ENCODE data around the gene ENPP6. TPM values are rescaled to one million over a fixed set of nuclear protein-coding genes. Genes with fewer than 3 reads are reported as not detected.

The ENPP6 gene
- total RNA-seq, 2 experiments from 2014 or later: not detected

DNA sequence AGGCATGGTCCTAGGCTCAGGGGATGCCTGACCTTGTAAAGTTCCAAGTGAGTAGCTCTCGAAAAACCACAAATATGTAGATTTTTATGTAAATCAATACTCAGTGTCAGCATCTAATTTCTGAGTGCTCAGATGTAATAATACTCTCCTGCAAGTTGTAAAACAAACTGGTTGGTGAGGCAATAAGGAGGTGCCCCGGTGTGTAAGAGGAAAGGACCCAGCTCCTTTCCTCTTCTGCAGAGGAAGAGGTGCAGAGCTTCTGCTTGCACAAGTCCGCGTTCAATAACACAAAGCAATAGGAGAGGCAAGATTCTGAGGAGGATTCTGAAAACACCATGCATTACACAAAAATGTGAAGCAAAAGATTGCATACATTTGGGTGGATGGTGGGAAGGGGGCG lies 43.6 kb upstream of the ENPP6 start:
- ATAC-seq (ENCODE audit: poor library complexity): no peak
- CTCF ChIA-PET: interaction anchor here (0.6 to 0.9 kb wide), 2 partner anchors 283 to 474 kb away, joined by 3 to 5 read pairs; no protein-coding TSS in a partner anchor
- TF ChIP-seq CTCF (IDR thresholded peaks at IDR 0.05): no peak
- Histone ChIP-seq H3K4me1 (ENCODE audit: insufficient read depth, low read length) (peaks cover 10% of the 10 kb centered on the region), H3K27ac (ENCODE audit: low read depth in 1 of 2, low read length in 2 of 2) (no peak overlapping the region), H3K27me3 (ENCODE audit: control insufficient read depth in 1 of 2, insufficient read depth in 2 of 2, low read length in 2 of 2) (no peaks in the 10 kb centered on the region), H3K4me3 (ENCODE audit: low read length) (no peak overlapping the region), H3K9me3 (ENCODE audit: control insufficient read depth in 1 of 2, insufficient read depth in 1 of 2, low read length in 2 of 2) (no peaks in the 10 kb centered on the region), H3K36me3 (ENCODE audit: insufficient read depth, low read length) (no peaks in the 10 kb centered on the region)
- H3K36me3 Mint-ChIP-seq (ENCODE audit: low read depth): no peaks in the 10 kb centered on the region
- no peak for DNase-seq
- peaks cover 15% of the 10 kb centered on the region for H3K4me1 Mint-ChIP-seq (ENCODE audit: low read depth)
- no peaks in the 10 kb centered on the region for H3K27me3 Mint-ChIP-seq
- H3K4me3 Mint-ChIP-seq: no peak overlapping the region
- POLR2A ChIA-PET: no interaction called here
- H3K27ac Mint-ChIP-seq: no peak overlapping the region
- H3K9me3 Mint-ChIP-seq: no peaks in the 10 kb centered on the region
- intact Hi-C loops (cut with DNase I, micrococcal nuclease): loop anchor here (5.0 to 10.0 kb wide), 11 partner anchors 124 to 944 kb away; partner anchors contain the start of genes CENPU (in 2 of the 2), CFAP97 (in 1 of the 2), IRF2 (in 1 of the 2) and SNX25 (in 1 of the 2)

DNA sequence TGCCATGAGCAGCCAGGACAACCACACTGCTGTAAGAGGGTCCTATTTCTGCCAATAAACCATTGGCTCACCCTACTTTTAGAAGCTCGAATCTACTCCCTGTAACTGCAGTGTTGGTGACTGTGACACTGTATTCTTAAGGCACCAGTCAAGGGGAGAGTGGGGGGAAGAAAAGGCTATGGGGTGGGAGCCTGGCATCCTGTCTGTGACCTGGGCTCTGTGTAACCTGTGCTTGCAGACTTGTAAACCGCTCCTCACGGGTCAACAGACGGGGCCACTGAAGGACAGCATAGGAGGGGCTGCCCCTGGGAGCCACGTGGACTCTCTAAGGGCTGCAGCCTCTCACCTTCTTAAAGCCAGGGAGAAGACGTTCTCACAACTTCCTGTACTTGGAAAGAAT lies 42.2 kb upstream of the ENPP6 start:
- H3K4me1 ChIP-seq (ENCODE audit: insufficient read depth, low read length): peaks cover 6% of the 10 kb centered on the region
- no peak for TF ChIP-seq CTCF (IDR thresholded peaks at IDR 0.05)
- DNase-seq: no peak
- H3K27me3 ChIP-seq (ENCODE audit: control insufficient read depth in 1 of 2, insufficient read depth in 2 of 2, low read length in 2 of 2): no peaks in the 10 kb centered on the region
- no peaks in the 10 kb centered on the region for H3K36me3 ChIP-seq (ENCODE audit: insufficient read depth, low read length)
- Mint-ChIP-seq H3K4me1 (ENCODE audit: low read depth) (peaks cover 7% of the 10 kb centered on the region), H3K9me3 (no peaks in the 10 kb centered on the region), H3K27ac (no peak overlapping the region), H3K36me3 (ENCODE audit: low read depth) (no peaks in the 10 kb centered on the region), H3K4me3 (no peak overlapping the region), H3K27me3 (no peaks in the 10 kb centered on the region)
- H3K27ac ChIP-seq (ENCODE audit: low read depth in 1 of 2, low read length in 2 of 2): no peak overlapping the region
- CTCF ChIA-PET: interaction anchor here (1.2 kb wide), 1 partner anchor 77 kb away, joined by 3 read pairs; no protein-coding TSS in a partner anchor
- intact Hi-C loops (cut with DNase I, micrococcal nuclease): loop anchor here (5.0 to 10.0 kb wide), 11 partner anchors 125 to 945 kb away; partner anchors contain the start of genes CENPU (in 2 of the 2), CFAP97 (in 1 of the 2), IRF2 (in 1 of the 2) and SNX25 (in 1 of the 2)
- H3K4me3 ChIP-seq (ENCODE audit: low read length): no peak overlapping the region
- no peaks in the 10 kb centered on the region for H3K9me3 ChIP-seq (ENCODE audit: control insufficient read depth in 1 of 2, insufficient read depth in 1 of 2, low read length in 2 of 2)
- ATAC-seq (ENCODE audit: poor library complexity): no peak
- POLR2A ChIA-PET: no interaction called here

GRCh38 chr4:184259081-184259480 lies 41.4 kb upstream of the ENPP6 start:
- ATAC-seq (ENCODE audit: poor library complexity) (no peak), DNase-seq (no peak)
- Mint-ChIP-seq H3K36me3 (ENCODE audit: low read depth) (no peaks in the 10 kb centered on the region), H3K27me3 (no peaks in the 10 kb centered on the region), H3K27ac (no peak overlapping the region), H3K4me1 (ENCODE audit: low read depth) (peaks cover 3% of the 10 kb centered on the region), H3K4me3 (no peak overlapping the region), H3K9me3 (no peaks in the 10 kb centered on the region)
- intact Hi-C loops (cut with DNase I, micrococcal nuclease): no loop called here
- Histone ChIP-seq H3K4me3 (ENCODE audit: low read length) (no peak overlapping the region), H3K4me1 (ENCODE audit: insufficient read depth, low read length) (peaks cover 2% of the 10 kb centered on the region), H3K27me3 (ENCODE audit: control insufficient read depth in 1 of 2, insufficient read depth in 2 of 2, low read length in 2 of 2) (no peaks in the 10 kb centered on the region), H3K9me3 (ENCODE audit: control insufficient read depth in 1 of 2, insufficient read depth in 1 of 2, low read length in 2 of 2) (no peaks in the 10 kb centered on the region), H3K36me3 (ENCODE audit: insufficient read depth, low read length) (no peaks in the 10 kb centered on the region), H3K27ac (ENCODE audit: low read depth in 1 of 2, low read length in 2 of 2) (no peak overlapping the region)
- TF ChIP-seq CTCF (IDR thresholded peaks at IDR 0.05): no peak
- POLR2A ChIA-PET: no interaction called here
- CTCF ChIA-PET: no interaction called here
